ENCODE results near the gene EXOC2. TPM values are rescaled to one million over a fixed set of nuclear protein-coding genes. Genes with fewer than 3 reads are reported as not detected.

Gene EXOC2
- total RNA-seq, 2 donors from 2014 or later, result 12.9 to 16.1 TPM

GRCh38 chr6:467671-468082, 225.3 kb downstream of the EXOC2 start:
- Histone ChIP-seq H3K4me1 (no peaks in the 10 kb centered on the region), H3K4me3 (no peak overlapping the region), H3K27me3 (no peaks in the 10 kb centered on the region), H3K9me3 (no peaks in the 10 kb centered on the region), H3K36me3 (no peaks in the 10 kb centered on the region), H3K27ac (no peak overlapping the region)
- no peak for TF ChIP-seq CTCF (IDR thresholded peaks at IDR 0.05)
- peak; percentile 44 for DNase-seq (ENCODE audit: low spot score)

- no peak overlapping the region for H3K4me3 ChIP-seq
- no peaks in the 10 kb centered on the region for H3K36me3 ChIP-seq
- no peak for TF ChIP-seq CTCF (IDR thresholded peaks at IDR 0.05)
- DNase-seq (ENCODE audit: low spot score), result peak; percentile 32
- H3K27me3 ChIP-seq, result no peaks in the 10 kb centered on the region
- H3K4me1 ChIP-seq, result no peaks in the 10 kb centered on the region
- H3K9me3 ChIP-seq, result no peaks in the 10 kb centered on the region
- no peak overlapping the region for H3K27ac ChIP-seq
Observed at GRCh38 chr6:467111-467510, 225.8 kb downstream of the EXOC2 start.

- Histone ChIP-seq H3K4me1 (no peaks in the 10 kb centered on the region), H3K9me3 (no peaks in the 10 kb centered on the region), H3K27ac (no peak overlapping the region), H3K4me3 (no peak overlapping the region), H3K36me3 (no peaks in the 10 kb centered on the region), H3K27me3 (no peaks in the 10 kb centered on the region)
- peak; percentile 32 for DNase-seq (ENCODE audit: low spot score)
- no peak for TF ChIP-seq CTCF (IDR thresholded peaks at IDR 0.05)
Observed at GRCh38 chr6:466564-466963, 226.4 kb downstream of the EXOC2 start.

- no peak overlapping the region for H3K4me3 ChIP-seq
- no peaks in the 10 kb centered on the region for H3K9me3 ChIP-seq
- DNase-seq (ENCODE audit: low spot score), result peak; percentile 46
- no peaks in the 10 kb centered on the region for H3K27me3 ChIP-seq
- no peak for TF ChIP-seq CTCF (IDR thresholded peaks at IDR 0.05)
- no peaks in the 10 kb centered on the region for H3K4me1 ChIP-seq
- no peak overlapping the region for H3K27ac ChIP-seq
- H3K36me3 ChIP-seq, result no peaks in the 10 kb centered on the region
Observed at GRCh38 chr6:465531-466348, 227.2 kb downstream of the EXOC2 start.

GRCh38 chr6:456887-457286, 236.1 kb downstream of the EXOC2 start:
- no peaks in the 10 kb centered on the region for H3K9me3 ChIP-seq
- no peaks in the 10 kb centered on the region for H3K36me3 ChIP-seq
- TF ChIP-seq CTCF (IDR thresholded peaks at IDR 0.05), result no peak
- H3K4me1 ChIP-seq, result peaks cover 0 to 5% of the 10 kb centered on the region in 2 donors
- H3K27me3 ChIP-seq, result no peaks in the 10 kb centered on the region
- no peak overlapping the region for H3K4me3 ChIP-seq
- no peak for DNase-seq (ENCODE audit: low spot score)
- no peak overlapping the region for H3K27ac ChIP-seq

All from right atrium auricular region (tissue), 2 donors.